ENCODE data around the gene PRX. TPM values are rescaled to one million over a fixed set of nuclear protein-coding genes. Genes with fewer than 3 reads are reported as not detected.

PRX gene
- total and polyA plus RNA-seq, 2 of the 13 experiments (the other 11 are each of a cell fraction or from before 2014, with no cell fraction given) = 0.66 TPM

DNA sequence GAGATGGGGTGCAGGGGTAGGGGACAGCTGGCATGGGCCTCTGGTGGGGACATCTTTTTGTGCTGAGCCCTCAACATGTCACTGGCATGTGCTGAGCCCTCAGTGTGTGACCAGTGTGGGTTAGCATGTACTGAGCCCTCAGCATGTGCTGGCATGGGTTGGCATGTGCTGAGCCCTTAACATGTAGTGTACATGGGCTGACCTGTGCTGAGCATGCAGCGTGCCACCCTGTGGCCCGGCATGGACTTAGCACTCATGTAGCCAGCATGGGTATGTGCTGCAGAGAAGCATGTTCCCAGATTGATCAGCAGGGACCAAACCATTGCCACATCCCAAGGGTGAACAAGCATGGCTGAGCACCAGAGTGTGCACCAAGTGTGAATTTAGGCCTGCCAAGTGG lies 34.7 kb downstream of the PRX start:
- WGBS (ENCODE audit: low lambda C conversion rate) = no CpG with 5 or more reads among the region's 2 CpGs
- no peak overlapping the region for H2AFZ ChIP-seq (ENCODE audit: low read length)
- ChIA-PET CTCF (ENCODE audit: low intra/inter-chr PET ratio, low total read pairs) (no interaction called here), POLR2A (no interaction called here)
- no peaks in the 10 kb centered on the region for H3K4me1 ChIP-seq (ENCODE audit: insufficient read depth, low read length)
- no peak overlapping the region for H3K4me2 ChIP-seq (ENCODE audit: low read depth, low read length)
- no peak for FAIRE-seq
- no TSS peak for BruUV-seq (replicated peaks)
- H4K20me1 ChIP-seq (ENCODE audit: insufficient read depth, low read length) = no peaks in the 10 kb centered on the region
- H3K36me3 ChIP-seq (replicated peaks in 1 of 2; ENCODE audit: control insufficient read depth in 1 of 2, insufficient read depth in 2 of 2, low read length in 2 of 2) = no peaks in the 10 kb centered on the region; a peak in 1 of 5 replicates
- H3K9me3 ChIP-seq (ENCODE audit: low read length) = no peaks in the 10 kb centered on the region
- TF ChIP-seq, protein P1, sequence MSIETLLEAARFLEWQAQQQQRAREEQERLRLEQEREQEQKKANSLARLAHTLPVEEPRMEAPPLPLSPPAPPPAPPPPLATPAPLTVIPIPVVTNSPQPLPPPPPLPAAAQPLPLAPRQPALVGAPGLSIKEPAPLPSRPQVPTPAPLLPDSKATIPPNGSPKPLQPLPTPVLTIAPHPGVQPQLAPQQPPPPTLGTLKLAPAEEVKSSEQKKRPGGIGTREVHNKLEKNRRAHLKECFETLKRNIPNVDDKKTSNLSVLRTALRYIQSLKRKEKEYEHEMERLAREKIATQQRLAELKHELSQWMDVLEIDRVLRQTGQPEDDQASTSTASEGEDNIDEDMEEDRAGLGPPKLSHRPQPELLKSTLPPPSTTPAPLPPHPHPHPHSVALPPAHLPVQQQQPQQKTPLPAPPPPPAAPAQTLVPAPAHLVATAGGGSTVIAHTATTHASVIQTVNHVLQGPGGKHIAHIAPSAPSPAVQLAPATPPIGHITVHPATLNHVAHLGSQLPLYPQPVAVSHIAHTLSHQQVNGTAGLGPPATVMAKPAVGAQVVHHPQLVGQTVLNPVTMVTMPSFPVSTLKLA (IDR thresholded peaks at IDR 0.05) = peak; percentile 72
- TF ChIP-seq SP4 (CRISPR knock-in tag; IDR thresholded peaks at IDR 0.05) = no peak
- no peak overlapping the region for H3K9ac ChIP-seq (ENCODE audit: insufficient read depth, low read depth, low read length)
- no peak overlapping the region for H3K4me3 ChIP-seq (replicated peaks in 1 of 3; ENCODE audit: insufficient read depth in 1 of 3, low read depth in 2 of 3, low read length in 3 of 3)
- no peak overlapping the region for H3K27ac ChIP-seq (ENCODE audit: extremely low read length, insufficient read depth, low read length)
- no peaks in the 10 kb centered on the region for H3K79me2 ChIP-seq (ENCODE audit: insufficient read depth, low read length)
- in situ Hi-C loops (cut with HindIII; ENCODE audit: extremely low pct_ligation_motif_present, low pct_unique_long_range_greater_than_20kb) (no loop called here), intact Hi-C loops (cut with micrococcal nuclease; ENCODE audit: unreplicated experiment) (no loop called here)
- no peak for ATAC-seq
- no peaks in the 10 kb centered on the region for H3K27me3 ChIP-seq (ENCODE audit: control insufficient read depth in 1 of 2, insufficient read depth in 2 of 2, low read length in 2 of 2)
- no peak for DNase-seq (ENCODE audit: low spot score)

DNA sequence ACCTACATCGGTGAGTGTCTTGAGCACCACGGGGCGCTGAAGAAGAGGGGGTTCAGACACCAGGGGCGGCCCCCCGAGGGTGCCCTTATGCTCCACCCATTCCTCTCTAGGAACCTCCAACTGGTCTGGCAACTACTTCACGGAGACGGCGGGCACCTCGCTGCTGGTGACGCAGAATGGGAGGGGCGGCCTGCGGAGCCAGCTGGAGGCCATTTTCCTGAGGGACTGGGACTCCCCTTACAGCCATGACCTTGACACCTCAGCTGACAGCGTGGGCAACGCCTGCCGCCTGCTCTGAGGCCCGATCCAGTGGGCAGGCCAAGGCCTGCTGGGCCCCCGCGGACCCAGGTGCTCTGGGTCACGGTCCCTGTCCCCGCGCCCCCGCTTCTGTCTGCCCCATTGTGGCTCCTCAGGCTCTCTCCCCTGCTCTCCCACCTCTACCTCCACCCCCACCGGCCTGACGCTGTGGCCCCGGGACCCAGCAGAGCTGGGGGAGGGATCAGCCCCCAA lies 35.2 kb downstream of the PRX start:
- TF ChIP-seq, protein P2, sequence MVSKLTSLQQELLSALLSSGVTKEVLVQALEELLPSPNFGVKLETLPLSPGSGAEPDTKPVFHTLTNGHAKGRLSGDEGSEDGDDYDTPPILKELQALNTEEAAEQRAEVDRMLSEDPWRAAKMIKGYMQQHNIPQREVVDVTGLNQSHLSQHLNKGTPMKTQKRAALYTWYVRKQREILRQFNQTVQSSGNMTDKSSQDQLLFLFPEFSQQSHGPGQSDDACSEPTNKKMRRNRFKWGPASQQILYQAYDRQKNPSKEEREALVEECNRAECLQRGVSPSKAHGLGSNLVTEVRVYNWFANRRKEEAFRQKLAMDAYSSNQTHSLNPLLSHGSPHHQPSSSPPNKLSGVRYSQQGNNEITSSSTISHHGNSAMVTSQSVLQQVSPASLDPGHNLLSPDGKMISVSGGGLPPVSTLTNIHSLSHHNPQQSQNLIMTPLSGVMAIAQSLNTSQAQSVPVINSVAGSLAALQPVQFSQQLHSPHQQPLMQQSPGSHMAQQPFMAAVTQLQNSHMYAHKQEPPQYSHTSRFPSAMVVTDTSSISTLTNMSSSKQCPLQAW (CRISPR knock-in tag; IDR thresholded peaks at IDR 0.05) = no peak
- no peak for TF ChIP-seq MXD4 (CRISPR knock-in tag; IDR thresholded peaks at IDR 0.05)
- no peak for TF ChIP-seq FIP1L1 (IDR thresholded peaks at IDR 0.05; ENCODE audit: borderline replicate concordance, insufficient read depth, low read depth, low read length)
- no peak for TF ChIP-seq SKI (IDR thresholded peaks at IDR 0.05; ENCODE audit: partially characterized antibody)
- no peak for TF ChIP-seq RFX3 (CRISPR knock-in tag; IDR thresholded peaks at IDR 0.05)
- TF ChIP-seq ZFAT (CRISPR knock-in tag; conservative IDR thresholded peaks at IDR 0.05) = no peak
- no peak for TF ChIP-seq CHD4 (IDR thresholded peaks at IDR 0.05; ENCODE audit: borderline replicate concordance, low read length)
- TF ChIP-seq TMF1 (CRISPR knock-in tag; IDR thresholded peaks at IDR 0.05; ENCODE audit: low read depth) = no peak
- Histone ChIP-seq H3K27me3 (ENCODE audit: control insufficient read depth in 1 of 2, insufficient read depth in 2 of 2, low read length in 2 of 2) (no peaks in the 10 kb centered on the region), H2AFZ (ENCODE audit: low read length) (no peak overlapping the region), H3K36me3 (replicated peaks in 1 of 2; ENCODE audit: control insufficient read depth in 1 of 2, insufficient read depth in 2 of 2, low read length in 2 of 2) (no peaks in the 10 kb centered on the region; a peak in 1 of 5 replicates), H3K27ac (ENCODE audit: extremely low read length, insufficient read depth, low read length) (no peak overlapping the region), H3K9ac (ENCODE audit: insufficient read depth, low read depth, low read length) (no peak overlapping the region), H3K4me1 (ENCODE audit: insufficient read depth, low read length) (no peaks in the 10 kb centered on the region), H3K9me3 (ENCODE audit: low read length) (no peaks in the 10 kb centered on the region), H3K4me3 (replicated peaks in 1 of 3; ENCODE audit: insufficient read depth in 1 of 3, low read depth in 2 of 3, low read length in 3 of 3) (no peak overlapping the region), H3K4me2 (ENCODE audit: low read depth, low read length) (no peak overlapping the region), H4K20me1 (ENCODE audit: insufficient read depth, low read length) (no peaks in the 10 kb centered on the region), H3K79me2 (ENCODE audit: insufficient read depth, low read length) (no peaks in the 10 kb centered on the region)
- in situ Hi-C loops (cut with HindIII; ENCODE audit: extremely low pct_ligation_motif_present, low pct_unique_long_range_greater_than_20kb) (no loop called here), intact Hi-C loops (cut with micrococcal nuclease; ENCODE audit: unreplicated experiment) (no loop called here)
- WGBS (ENCODE audit: low lambda C conversion rate) = 92% methylated on average over 22 of the region's 25 CpGs
- no peak for FAIRE-seq
- no peak for ATAC-seq
- CTCF ChIA-PET (ENCODE audit: low intra/inter-chr PET ratio, low total read pairs) = no interaction called here
- no TSS peak for BruUV-seq (replicated peaks)
- DNase-seq (ENCODE audit: low spot score) = no peak
- POLR2A ChIA-PET = no interaction called here

Measured in HepG2 (cell line).